Mesothelial cell of epicardium (in vitro differentiated cells): ENCODE results near the gene SLC22A23. TPM values are rescaled to one million over a fixed set of nuclear protein-coding genes. Genes with fewer than 3 reads are reported as not detected.

Experiments used
- DNase-seq, 2 experiments: peaks; one replicate each; pipeline ENCODE4 v3.0.0; 2021; ENCODE audit warnings: low spot score in 2 of 2; ENCODE audit not compliant: unreplicated experiment in 2 of 2
- H3K27ac Mint-ChIP-seq: 2 replicates; pipeline ENCODE4 v1.8.0; 2021; ENCODE audit warnings: mixed read lengths
- H3K27me3 Mint-ChIP-seq: 2 replicates; pipeline ENCODE4 v1.8.0; 2021; ENCODE audit warnings: low read depth, mixed read lengths
- H3K36me3 Mint-ChIP-seq: 2 replicates; pipeline ENCODE4 v1.8.0; 2021; ENCODE audit warnings: mixed read lengths
- H3K4me1 Mint-ChIP-seq: 2 replicates; pipeline ENCODE4 v1.8.0; 2021; ENCODE audit warnings: mixed read lengths
- H3K4me3 Mint-ChIP-seq: 2 replicates; pipeline ENCODE4 v1.8.0; 2021; ENCODE audit warnings: mild to moderate bottlenecking, moderate library complexity, mixed read lengths
- H3K9me3 Mint-ChIP-seq: 2 replicates; pipeline ENCODE4 v1.8.0; 2021; ENCODE audit warnings: mixed read lengths
- total RNA-seq: library from RNA; stranded (reverse); gene quantifications from 3 replicates; pipeline ENCODE4 v1.2.1, GENCODE V29; 2021
- TF ChIP-seq, protein P1 (sequence below): fragments of 200-600 bp; sonication (generic); IDR thresholded peaks from one replicate; pipeline ENCODE4 v1.5.0; 2021; ENCODE audit warnings: antibody characterized with exemption; ENCODE audit not compliant: unreplicated experiment

The SLC22A23 gene
- total RNA-seq, 1 donor from 2014 or later: 25.0 TPM

GRCh38 chr6:3360727-3361045, 96.2 kb downstream of the SLC22A23 start:
- no peak for DNase-seq
- H3K36me3 Mint-ChIP-seq: no peaks in the 10 kb centered on the region
- H3K9me3 Mint-ChIP-seq: no peaks in the 10 kb centered on the region
- H3K4me3 Mint-ChIP-seq: no peak overlapping the region
- H3K27me3 Mint-ChIP-seq: no peaks in the 10 kb centered on the region
- TF ChIP-seq, protein P1, sequence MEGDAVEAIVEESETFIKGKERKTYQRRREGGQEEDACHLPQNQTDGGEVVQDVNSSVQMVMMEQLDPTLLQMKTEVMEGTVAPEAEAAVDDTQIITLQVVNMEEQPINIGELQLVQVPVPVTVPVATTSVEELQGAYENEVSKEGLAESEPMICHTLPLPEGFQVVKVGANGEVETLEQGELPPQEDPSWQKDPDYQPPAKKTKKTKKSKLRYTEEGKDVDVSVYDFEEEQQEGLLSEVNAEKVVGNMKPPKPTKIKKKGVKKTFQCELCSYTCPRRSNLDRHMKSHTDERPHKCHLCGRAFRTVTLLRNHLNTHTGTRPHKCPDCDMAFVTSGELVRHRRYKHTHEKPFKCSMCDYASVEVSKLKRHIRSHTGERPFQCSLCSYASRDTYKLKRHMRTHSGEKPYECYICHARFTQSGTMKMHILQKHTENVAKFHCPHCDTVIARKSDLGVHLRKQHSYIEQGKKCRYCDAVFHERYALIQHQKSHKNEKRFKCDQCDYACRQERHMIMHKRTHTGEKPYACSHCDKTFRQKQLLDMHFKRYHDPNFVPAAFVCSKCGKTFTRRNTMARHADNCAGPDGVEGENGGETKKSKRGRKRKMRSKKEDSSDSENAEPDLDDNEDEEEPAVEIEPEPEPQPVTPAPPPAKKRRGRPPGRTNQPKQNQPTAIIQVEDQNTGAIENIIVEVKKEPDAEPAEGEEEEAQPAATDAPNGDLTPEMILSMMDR: no peak
- no peak overlapping the region for H3K27ac Mint-ChIP-seq
- peaks cover 12% of the 10 kb centered on the region for H3K4me1 Mint-ChIP-seq

DNA sequence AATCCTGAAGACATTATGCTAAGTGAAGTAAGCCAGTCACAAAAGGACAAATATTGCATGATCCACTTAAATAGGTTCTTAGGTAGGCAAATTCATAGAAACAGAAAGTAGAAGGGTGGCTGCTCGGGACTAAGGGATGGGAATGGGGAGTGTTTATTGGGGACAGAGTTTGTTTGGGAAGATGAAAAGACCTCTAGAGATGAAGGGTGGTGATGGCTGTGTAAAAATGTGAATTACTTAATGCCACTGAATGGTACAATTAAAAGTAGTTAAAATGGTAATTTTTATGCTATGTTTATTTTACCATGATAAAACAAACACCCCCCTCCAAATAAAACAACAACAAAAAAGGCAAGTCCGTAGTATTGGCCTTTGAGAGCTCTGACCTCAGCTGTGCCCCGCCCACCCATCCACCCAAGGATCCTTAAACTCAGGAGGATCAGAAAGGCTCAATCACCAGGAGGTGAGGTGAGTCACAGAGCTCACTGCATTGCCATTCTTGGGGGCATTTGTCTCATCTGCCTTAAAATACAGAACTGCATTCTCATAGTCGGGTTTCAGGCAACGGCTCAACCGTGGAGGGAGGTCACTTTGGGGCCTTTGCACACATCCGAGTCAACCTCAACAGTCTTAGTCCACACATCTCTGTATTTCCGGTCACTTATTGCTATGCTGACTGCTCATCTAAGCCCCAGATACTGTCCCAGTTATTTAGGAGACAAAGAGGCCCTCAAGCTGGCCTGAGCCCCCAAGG, 96.7 kb downstream of the SLC22A23 start:
- Mint-ChIP-seq H3K4me1 (peaks cover 16% of the 10 kb centered on the region), H3K4me3 (no peak overlapping the region), H3K27me3 (no peaks in the 10 kb centered on the region), H3K27ac (no peak overlapping the region), H3K9me3 (no peaks in the 10 kb centered on the region), H3K36me3 (no peaks in the 10 kb centered on the region)
- DNase-seq: no peak
- TF ChIP-seq, protein P1: no peak

DNA sequence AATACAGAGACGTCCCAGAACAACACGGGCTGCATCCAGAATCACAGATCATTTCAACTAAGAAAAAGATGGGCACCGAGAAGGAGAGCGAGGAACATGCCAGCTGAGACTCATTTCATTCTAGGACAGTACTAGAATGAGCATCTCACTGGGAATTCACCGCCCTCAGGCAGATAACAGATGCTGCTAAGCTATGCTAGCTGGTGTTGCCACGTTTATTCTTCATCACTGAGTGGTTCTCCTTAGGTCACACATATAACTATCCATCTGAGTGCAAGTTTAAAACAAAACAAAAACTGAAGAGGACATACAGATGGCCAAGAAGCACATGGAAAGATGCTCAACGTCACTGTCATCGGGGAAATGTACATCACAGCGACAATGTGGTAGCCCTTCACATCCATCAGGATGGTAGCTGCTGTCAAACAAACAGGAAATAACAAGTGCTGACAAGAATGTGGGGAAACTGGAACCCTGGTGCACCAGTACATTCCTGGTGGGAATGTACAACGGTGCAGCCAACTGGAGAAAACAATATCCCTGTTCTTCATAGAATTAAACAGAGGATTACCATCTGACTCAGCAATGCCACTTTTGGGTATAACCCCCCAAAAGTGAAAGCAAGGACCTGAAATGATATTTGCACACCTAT, 97.6 kb downstream of the SLC22A23 start:
- H3K27me3 Mint-ChIP-seq: no peaks in the 10 kb centered on the region

GRCh38 chr6:3358413-3359100, 98.3 kb downstream of the SLC22A23 start:
- Mint-ChIP-seq H3K27me3 (no peaks in the 10 kb centered on the region), H3K4me3 (no peak overlapping the region), H3K27ac (no peak overlapping the region), H3K9me3 (no peaks in the 10 kb centered on the region), H3K36me3 (no peaks in the 10 kb centered on the region), H3K4me1 (peaks cover 21% of the 10 kb centered on the region)
- no peak for DNase-seq
- TF ChIP-seq, protein P1: no peak

More for the DNA sequence above, 97.6 kb downstream of the SLC22A23 start:
- Mint-ChIP-seq H3K4me3 (no peak overlapping the region), H3K27ac (no peak overlapping the region), H3K4me1 (peaks cover 24% of the 10 kb centered on the region), H3K36me3 (no peaks in the 10 kb centered on the region), H3K9me3 (no peaks in the 10 kb centered on the region)
- TF ChIP-seq, protein P1: no peak
- no peak for DNase-seq

GRCh38 chr6:3357678-3358077, 99.2 kb downstream of the SLC22A23 start:
- Mint-ChIP-seq H3K27ac (no peak overlapping the region), H3K36me3 (no peaks in the 10 kb centered on the region), H3K27me3 (no peaks in the 10 kb centered on the region), H3K4me1 (peaks cover 23% of the 10 kb centered on the region), H3K9me3 (no peaks in the 10 kb centered on the region), H3K4me3 (no peak overlapping the region)
- TF ChIP-seq, protein P1: no peak
- DNase-seq: no peak
